Frontal cortex (tissue), 4 donors: ENCODE results near the gene SPINT4. TPM values are rescaled to one million over a fixed set of nuclear protein-coding genes. Genes with fewer than 3 reads are reported as not detected.
"Not testable (repeated sequence)": the region's sequence is repeated elsewhere in the genome, so short reads cannot be mapped to it uniquely, and the experiment has no call there.

Experiments
- DNase-seq, 2 donors: peaks; one replicate each; pipeline ENCODE4 v3.0.0; 2012; ENCODE audit warnings: low spot score in 2 of 2
- FAIRE-seq: peaks from 2 replicates; lab custom pipeline; 2012; peaks lifted over from hg19 to GRCh38; lab: Jason Lieb, UNC
- small RNA-seq: library from RNA; depleted of rRNA; stranded (forward); fragments of <200 nt; gene quantifications from one replicate; pipeline ENCODE3, GENCODE V24; 2014
- total RNA-seq: library from RNA; depleted of rRNA; stranded (reverse); fragments of >200 nt; gene quantifications from one replicate; pipeline ENCODE4 v1.2.3, GENCODE V29; 2014
- donor health status: control.
- donor health status: control.
- donor health status: control.

SPINT4 gene
- total RNA-seq, 1 donor from 2014 or later: not detected

DNA sequence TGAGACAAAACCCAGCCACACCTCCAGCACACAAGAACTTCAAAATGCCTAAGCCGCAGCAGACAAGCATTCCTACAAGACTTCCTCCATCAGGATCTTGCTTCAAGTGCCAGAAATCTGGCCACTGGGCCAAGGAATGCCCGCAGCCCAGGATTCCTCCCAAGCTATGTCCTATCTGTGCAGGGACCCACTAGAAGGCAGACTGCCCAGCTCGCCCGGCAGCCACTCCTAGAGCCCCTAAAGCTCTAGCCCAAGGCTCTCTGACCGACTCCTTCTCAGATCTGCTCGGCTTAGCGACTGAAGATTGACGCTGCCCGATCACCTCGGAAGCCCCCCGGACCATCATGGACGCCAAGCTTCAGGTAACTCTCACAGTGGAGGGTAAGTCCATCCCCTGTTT lies 39.8 kb downstream of the SPINT4 start:
- not testable (repeated sequence) for FAIRE-seq, DNase-seq

- DNase-seq, FAIRE-seq: not testable (repeated sequence)
Observed at GRCh38 chr20:45764618-45765282, 42.6 kb downstream of the SPINT4 start.

GRCh38 chr20:45765307-45765875 lies 43.2 kb downstream of the SPINT4 start:
- no peak for FAIRE-seq
- no peak for DNase-seq

- DNase-seq: no peak
- no peak for FAIRE-seq
Observed at GRCh38 chr20:45765980-45766379, 43.8 kb downstream of the SPINT4 start.

- FAIRE-seq: no peak
- DNase-seq: no peak
Observed at GRCh38 chr20:45768479-45768878, 46.3 kb downstream of the SPINT4 start.

DNA sequence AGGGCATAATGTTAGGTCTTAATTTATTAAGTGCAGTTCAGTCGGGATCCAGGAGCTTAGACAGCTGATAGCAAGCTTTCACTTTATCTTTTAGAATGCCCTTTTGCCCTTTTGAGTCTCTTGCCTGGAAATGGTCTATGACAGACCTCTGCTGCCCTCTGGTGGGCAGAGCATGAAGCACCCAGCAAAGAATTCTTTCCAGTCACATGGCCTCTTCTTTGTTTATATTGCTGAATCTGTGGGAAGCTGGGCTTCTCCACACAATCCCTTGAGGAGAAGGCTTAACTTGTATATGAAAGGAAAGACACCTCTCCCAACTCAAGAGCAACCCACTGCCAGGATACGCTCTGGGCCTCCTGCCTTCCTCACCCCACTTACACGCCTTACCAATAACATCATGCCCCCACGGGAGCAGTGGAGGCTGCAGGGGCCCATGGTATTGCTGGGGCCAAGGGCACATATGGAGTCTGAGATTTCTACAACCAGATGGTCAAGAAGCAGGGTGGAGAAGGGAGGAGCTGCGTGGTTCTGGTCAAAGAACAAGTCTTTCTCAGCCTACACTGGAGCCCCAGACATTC lies 49.1 kb downstream of the SPINT4 start:
- FAIRE-seq (peak; percentile 23), DNase-seq (peak; percentile 56 to 79)

- no peak for DNase-seq
- FAIRE-seq: no peak
Observed at GRCh38 chr20:45772693-45773092, 50.5 kb downstream of the SPINT4 start.

- DNase-seq (no peak), FAIRE-seq (no peak)
Observed at GRCh38 chr20:45774945-45775344, 52.8 kb downstream of the SPINT4 start.

GRCh38 chr20:45775411-45775810 lies 53.3 kb downstream of the SPINT4 start:
- FAIRE-seq (no peak), DNase-seq (no peak)

Small RNAs within 50 kb of the gene (small RNA-seq; reads per million reads assigned to genes)
- gene MIR3617: not detected
- gene SPINT5P: not detected

Other genes with a start within 250 kb of the SPINT4 start
- not detected for gene SPINT3, start 206.7 kb upstream of the SPINT4 start, total RNA-seq
- not detected for gene WFDC6, start 182.9 kb upstream of the SPINT4 start, total RNA-seq
- not detected for gene EPPIN, start 174.9 kb upstream of the SPINT4 start, total RNA-seq
- not detected for gene WFDC8, start 143.1 kb upstream of the SPINT4 start, total RNA-seq
- not detected for gene WFDC10A, start 92.6 kb upstream of the SPINT4 start, total RNA-seq
- gene WFDC9, start 91.1 kb upstream of the SPINT4 start, total RNA-seq: not detected
- not detected for gene WFDC11, start 52.1 kb upstream of the SPINT4 start, total RNA-seq
- gene WFDC13, start 20.3 kb upstream of the SPINT4 start, total RNA-seq: not detected
- not detected for gene WFDC10B, start 17.3 kb upstream of the SPINT4 start, total RNA-seq
- gene WFDC3, start 69.5 kb downstream of the SPINT4 start, total RNA-seq: not detected
- gene DNTTIP1, start 69.6 kb downstream of the SPINT4 start, total RNA-seq: 13.0 TPM
- 3.7 TPM for gene UBE2C, start 90.3 kb downstream of the SPINT4 start, total RNA-seq
- gene TNNC2, start 105.0 kb downstream of the SPINT4 start, total RNA-seq: not detected
- gene SNX21, start 111.5 kb downstream of the SPINT4 start, total RNA-seq: 15.5 TPM
- gene ACOT8, start 135.0 kb downstream of the SPINT4 start, total RNA-seq: 32.6 TPM
- gene ZSWIM3, start 135.3 kb downstream of the SPINT4 start, total RNA-seq: 13.9 TPM
- gene ZSWIM1, start 158.9 kb downstream of the SPINT4 start, total RNA-seq: 5.3 TPM
- 2.0 TPM for gene SPATA25, start 165.3 kb downstream of the SPINT4 start, total RNA-seq
- 3.3 TPM for gene NEURL2, start 168.9 kb downstream of the SPINT4 start, total RNA-seq
- gene CTSA, start 169.0 kb downstream of the SPINT4 start, total RNA-seq: 14.7 TPM
- 19.2 TPM for gene PLTP, start 189.8 kb downstream of the SPINT4 start, total RNA-seq
- 9.0 TPM for gene PCIF1, start 212.3 kb downstream of the SPINT4 start, total RNA-seq
- gene ZNF335, start 249.9 kb downstream of the SPINT4 start, total RNA-seq: 12.6 TPM